DMS114 treated with DMSO at 0.1 percent for 48 hours (cell line): ENCODE data around the gene GNG11.

Experiments
- DNase-seq: peaks from one replicate; lab custom pipeline; 2025; ENCODE audit not compliant: unreplicated experiment; lab: John Stamatoyannopoulos, UW

The GNG11 gene

GRCh38 chr7:93945756-93946535, 24.4 kb downstream of the GNG11 start:
- DNase-seq = no peak

DNA sequence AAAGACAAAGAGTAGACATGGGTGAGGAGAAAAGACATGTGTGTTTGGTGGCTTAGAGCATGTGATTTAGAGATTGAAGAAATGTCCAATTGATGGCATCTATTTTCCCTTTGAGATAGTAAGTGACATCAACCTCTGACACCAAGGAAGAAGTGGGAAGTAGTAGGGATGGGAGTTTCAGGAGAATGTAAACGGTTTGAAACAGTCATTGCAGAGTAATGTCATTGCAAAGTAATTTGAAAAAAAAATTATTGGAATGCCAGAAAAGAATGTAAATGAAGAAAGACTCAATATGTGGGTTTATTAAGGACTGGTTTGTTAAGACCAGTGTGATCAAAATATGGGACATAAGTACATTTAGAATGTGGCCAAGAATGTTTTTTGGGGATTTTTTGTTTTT, 26.6 kb downstream of the GNG11 start:
- DNase-seq = no peak

- DNase-seq = no peak
Observed at GRCh38 chr7:93948873-93949272, 27.3 kb downstream of the GNG11 start.

- no peak for DNase-seq
Observed at GRCh38 chr7:93949423-93949822, 27.9 kb downstream of the GNG11 start.

GRCh38 chr7:93955304-93955703, 33.8 kb downstream of the GNG11 start:
- no peak for DNase-seq

GRCh38 chr7:93957767-93958166, 36.2 kb downstream of the GNG11 start:
- DNase-seq = no peak

- DNase-seq = no peak
Observed at GRCh38 chr7:93958216-93958615, 36.7 kb downstream of the GNG11 start.

DNA sequence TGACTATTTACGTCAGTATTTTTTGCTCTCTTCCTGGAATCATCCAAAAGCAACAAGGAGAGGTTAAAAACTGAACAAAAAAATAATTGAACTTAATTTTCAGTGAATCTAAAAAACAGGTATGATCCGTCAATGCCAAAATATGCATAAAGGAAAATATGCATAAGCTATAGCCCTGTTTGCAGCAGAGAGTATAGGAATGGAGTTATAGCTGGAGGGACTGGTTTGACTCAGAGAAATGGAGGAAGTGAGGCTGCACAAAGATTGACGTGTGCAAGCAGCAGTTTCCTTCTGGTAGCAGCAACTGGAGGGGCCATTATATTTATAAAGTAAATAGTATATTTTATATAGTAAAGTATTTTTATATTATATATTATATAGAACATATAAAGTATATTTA, 37.1 kb downstream of the GNG11 start:
- DNase-seq = no peak

DNA sequence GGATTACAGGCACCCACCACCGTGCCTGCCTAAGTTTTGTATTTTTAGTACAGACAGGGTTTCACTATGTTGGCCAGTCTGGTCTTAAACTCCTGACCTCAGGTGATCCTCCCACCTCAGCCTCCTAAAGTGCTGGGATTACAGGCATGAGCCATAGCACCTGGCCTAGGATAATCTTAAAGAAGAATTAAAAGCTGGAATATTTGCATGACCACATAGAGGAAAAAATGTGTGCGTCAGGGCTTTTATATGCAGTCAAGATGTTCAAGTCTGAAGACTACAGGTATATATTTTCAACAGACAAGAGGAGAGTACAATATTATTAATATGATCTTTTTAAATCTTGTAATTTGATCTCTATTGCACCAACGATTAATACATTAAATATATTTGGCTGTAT, 39.5 kb downstream of the GNG11 start:
- no peak for DNase-seq

DNA sequence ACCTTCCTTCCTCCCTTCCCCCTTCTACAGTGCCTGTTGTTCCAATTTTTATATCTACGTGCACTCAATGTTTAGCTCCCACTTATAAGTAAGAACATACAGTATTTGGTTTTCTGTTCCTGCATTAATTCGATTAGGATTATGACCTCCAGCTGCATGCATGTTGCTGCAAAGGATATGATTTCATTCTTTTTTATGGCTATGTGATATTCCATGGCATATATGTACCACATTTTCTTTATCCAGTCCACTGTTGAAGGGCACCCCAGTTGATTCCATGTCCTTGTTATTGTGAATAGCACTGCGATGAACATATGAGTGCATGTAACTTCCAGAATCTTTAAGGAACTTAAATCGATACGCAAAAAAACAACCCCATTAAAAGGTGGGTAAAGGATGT, 42.7 kb downstream of the GNG11 start:
- DNase-seq = no peak

DNA sequence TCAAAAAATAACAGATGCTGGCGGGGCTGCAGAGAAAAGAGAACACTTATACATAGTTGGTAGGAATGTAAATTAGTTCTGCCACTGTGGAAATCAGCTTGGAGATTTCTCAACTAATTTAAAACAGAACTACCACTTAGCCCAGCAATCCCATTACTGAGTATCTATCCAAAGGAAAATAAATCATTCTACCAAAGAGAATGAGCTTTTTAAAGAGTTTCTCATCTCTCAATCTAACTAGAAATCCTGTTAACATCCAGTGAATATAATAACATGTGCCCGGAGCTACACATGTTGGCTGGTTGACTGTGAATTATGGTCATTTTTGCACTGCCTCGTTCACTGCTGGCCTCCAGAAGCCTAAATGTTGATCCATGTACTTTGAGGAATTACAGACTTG, 43.3 kb downstream of the GNG11 start:
- DNase-seq = no peak

DNA sequence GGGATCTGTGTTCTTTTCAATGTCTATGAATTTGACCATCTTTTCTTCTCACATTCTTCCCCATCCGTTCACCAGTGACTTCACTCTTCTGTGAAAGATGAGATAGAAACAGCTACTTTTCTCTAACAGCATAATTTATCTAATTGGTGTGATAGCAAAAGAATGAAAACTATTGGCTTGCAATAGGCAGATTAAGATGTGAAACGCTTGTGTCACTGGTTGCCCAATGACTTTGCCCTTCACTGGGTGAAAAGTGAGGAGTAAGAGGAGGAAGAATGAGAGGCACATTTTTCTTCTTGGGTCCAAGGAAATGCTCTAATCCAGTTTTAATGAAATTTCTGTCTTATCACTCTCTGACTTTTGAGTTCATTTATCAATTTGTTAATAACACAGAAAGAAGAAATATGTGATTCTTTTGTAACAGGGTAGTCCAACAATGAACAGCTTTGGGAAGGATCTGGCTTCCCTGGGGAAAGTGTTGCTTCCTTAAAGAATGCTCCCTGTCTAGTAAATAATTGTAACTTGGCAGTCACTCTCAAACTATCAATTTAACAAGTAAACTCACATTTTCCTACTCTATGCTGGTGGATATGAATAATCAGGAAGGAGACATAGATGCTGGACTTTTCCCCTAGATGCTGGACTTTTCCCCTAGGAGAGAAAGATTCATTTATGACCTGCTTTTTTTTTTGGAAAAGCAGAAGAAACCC, 47.5 kb downstream of the GNG11 start:
- no peak for DNase-seq

GRCh38 chr7:93972029-93972725, 50.6 kb downstream of the GNG11 start:
- no peak for DNase-seq

DNA sequence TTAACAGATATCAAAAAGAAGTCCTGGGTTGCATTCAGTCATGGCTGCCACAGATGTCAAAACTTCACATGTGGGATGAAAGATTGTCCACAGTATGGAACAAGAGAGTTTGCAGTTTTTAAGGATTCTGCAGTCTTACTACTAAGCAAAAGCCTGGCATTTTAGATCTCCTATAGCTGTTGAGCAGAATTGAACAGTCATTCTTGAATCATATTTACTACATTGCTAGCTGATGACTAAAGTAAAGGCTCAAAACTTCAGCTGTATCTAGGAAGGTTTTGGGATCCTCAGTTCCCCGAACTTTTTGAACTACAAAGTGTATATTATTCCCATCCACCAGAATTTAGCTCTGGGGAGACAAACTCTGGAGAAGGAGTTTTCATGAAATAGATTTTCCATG, 51.6 kb downstream of the GNG11 start:
- no peak for DNase-seq

GRCh38 chr7:93977211-93977950, 55.8 kb downstream of the GNG11 start:
- DNase-seq = no peak
